ENCODE results near the gene CDH23.

DNA sequence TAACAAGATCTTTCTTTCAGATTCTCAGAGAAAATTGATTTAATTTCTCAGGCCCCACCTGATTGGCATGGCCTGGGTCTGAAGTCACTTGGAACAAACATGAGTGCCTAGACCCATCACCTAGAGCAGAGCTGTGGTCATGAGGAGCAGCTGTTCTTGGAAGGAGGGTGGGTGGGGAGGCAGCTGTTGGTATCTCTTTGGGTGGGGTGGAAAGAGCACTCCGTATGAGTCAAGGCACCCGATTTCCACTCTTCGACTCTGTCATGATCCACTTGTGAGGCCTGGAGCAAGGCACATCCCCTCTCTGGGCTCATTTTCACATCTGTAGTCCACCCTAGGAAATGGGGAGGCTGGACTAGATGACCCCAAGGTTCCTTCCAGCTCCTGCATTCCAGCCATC, 166.2 kb downstream of the CDH23 start:
- TF ChIP-seq PHF8 (IDR thresholded peaks at IDR 0.05; ENCODE audit: borderline replicate concordance, low read depth) (no peak), ZC3H11A (IDR thresholded peaks at IDR 0.05) (no peak), MYC (IDR thresholded peaks at IDR 0.05; ENCODE audit: borderline replicate concordance, low read length) (no peak), ZSCAN20 (CRISPR knock-in tag; IDR thresholded peaks at IDR 0.05) (no peak), CEBPB (IDR thresholded peaks at IDR 0.05) (no peak)
- TF ChIP-seq, protein P1, sequence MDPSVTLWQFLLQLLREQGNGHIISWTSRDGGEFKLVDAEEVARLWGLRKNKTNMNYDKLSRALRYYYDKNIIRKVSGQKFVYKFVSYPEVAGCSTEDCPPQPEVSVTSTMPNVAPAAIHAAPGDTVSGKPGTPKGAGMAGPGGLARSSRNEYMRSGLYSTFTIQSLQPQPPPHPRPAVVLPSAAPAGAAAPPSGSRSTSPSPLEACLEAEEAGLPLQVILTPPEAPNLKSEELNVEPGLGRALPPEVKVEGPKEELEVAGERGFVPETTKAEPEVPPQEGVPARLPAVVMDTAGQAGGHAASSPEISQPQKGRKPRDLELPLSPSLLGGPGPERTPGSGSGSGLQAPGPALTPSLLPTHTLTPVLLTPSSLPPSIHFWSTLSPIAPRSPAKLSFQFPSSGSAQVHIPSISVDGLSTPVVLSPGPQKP (IDR thresholded peaks at IDR 0.05; ENCODE audit: low read depth, low read length), result no peak
- TF ChIP-seq, protein P2, sequence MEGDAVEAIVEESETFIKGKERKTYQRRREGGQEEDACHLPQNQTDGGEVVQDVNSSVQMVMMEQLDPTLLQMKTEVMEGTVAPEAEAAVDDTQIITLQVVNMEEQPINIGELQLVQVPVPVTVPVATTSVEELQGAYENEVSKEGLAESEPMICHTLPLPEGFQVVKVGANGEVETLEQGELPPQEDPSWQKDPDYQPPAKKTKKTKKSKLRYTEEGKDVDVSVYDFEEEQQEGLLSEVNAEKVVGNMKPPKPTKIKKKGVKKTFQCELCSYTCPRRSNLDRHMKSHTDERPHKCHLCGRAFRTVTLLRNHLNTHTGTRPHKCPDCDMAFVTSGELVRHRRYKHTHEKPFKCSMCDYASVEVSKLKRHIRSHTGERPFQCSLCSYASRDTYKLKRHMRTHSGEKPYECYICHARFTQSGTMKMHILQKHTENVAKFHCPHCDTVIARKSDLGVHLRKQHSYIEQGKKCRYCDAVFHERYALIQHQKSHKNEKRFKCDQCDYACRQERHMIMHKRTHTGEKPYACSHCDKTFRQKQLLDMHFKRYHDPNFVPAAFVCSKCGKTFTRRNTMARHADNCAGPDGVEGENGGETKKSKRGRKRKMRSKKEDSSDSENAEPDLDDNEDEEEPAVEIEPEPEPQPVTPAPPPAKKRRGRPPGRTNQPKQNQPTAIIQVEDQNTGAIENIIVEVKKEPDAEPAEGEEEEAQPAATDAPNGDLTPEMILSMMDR (IDR thresholded peaks at IDR 0.05), result no peak
- TF ChIP-seq, protein P3, sequence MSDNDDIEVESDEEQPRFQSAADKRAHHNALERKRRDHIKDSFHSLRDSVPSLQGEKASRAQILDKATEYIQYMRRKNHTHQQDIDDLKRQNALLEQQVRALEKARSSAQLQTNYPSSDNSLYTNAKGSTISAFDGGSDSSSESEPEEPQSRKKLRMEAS (IDR thresholded peaks at IDR 0.05), result no peak

Measured in A549 (cell line).